ENCODE results near the gene NAV2. TPM values are rescaled to one million over a fixed set of nuclear protein-coding genes. Genes with fewer than 3 reads are reported as not detected.

Gene NAV2
- total RNA-seq, 1 experiment from 2014 or later: 63.5 TPM

DNA sequence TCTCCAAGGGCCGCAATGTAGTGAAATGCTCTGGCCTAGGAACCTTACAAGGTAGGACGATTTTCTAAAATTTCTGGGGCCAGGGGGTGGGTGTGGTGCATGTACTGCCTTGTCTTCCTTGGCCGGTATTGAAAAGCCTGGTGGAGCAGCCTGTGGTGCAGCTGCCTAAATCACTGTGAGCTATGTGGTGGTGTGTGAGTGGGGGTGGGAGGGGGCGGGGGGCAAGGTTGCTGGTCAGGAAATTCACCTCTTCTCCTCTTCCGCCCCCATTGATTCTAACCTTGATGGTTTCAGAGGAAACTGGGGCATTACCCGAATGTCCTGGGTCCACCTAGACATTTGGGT is 310.4 kb downstream of the NAV2 start:
- Histone ChIP-seq H3K4me1 (peaks cover 87% of the 10 kb centered on the region), H3K27me3 (replicated peaks; ENCODE audit: control insufficient read depth, insufficient read depth, low read length) (no peaks in the 10 kb centered on the region), H3K9me3 (no peaks in the 10 kb centered on the region), H3K4me3 (ENCODE audit: low read depth, low read length) (peak overlapping the region; percentile 41), H3K36me3 (ENCODE audit: control insufficient read depth, insufficient read depth, low read length) (no peaks in the 10 kb centered on the region)
- ChIA-PET CTCF (interaction anchor here (1.0 to 1.9 kb wide), 5 partner anchors 8 to 71 kb away, joined by 3 to 8 read pairs (median 4); no protein-coding TSS in a partner anchor), POLR2A (interaction anchor here (1.0 kb wide), 1 partner anchor 9 kb away, joined by 3 read pairs; no protein-coding TSS in a partner anchor)
- Mint-ChIP-seq H3K4me1 (ENCODE audit: low read depth, unreplicated experiment) (peaks cover 14% of the 10 kb centered on the region), H3K4me3 (ENCODE audit: unreplicated experiment) (no peak overlapping the region), H3K27me3 (ENCODE audit: insufficient read depth, unreplicated experiment) (no peaks in the 10 kb centered on the region), H3K9me3 (ENCODE audit: unreplicated experiment) (no peaks in the 10 kb centered on the region), H3K27ac (ENCODE audit: unreplicated experiment) (peak overlapping the region; percentile 74), H3K36me3 (ENCODE audit: insufficient read depth, unreplicated experiment) (peaks cover 11% of the 10 kb centered on the region)
- intact Hi-C loops (cut with micrococcal nuclease; ENCODE audit: unreplicated experiment): loop anchor here (5.0 kb wide), 1 partner anchor 89 kb away; no protein-coding TSS in a partner anchor
- TF ChIP-seq CTCF (IDR thresholded peaks at IDR 0.05; ENCODE audit: insufficient read depth in 1 of 2, low read depth in 1 of 2, low read length in 1 of 2, severe bottlenecking in 1 of 2, unreplicated experiment in 1 of 2): no peak
- DNase-seq: no peak
- no TSS peak for BruUV-seq (replicated peaks)

DNA sequence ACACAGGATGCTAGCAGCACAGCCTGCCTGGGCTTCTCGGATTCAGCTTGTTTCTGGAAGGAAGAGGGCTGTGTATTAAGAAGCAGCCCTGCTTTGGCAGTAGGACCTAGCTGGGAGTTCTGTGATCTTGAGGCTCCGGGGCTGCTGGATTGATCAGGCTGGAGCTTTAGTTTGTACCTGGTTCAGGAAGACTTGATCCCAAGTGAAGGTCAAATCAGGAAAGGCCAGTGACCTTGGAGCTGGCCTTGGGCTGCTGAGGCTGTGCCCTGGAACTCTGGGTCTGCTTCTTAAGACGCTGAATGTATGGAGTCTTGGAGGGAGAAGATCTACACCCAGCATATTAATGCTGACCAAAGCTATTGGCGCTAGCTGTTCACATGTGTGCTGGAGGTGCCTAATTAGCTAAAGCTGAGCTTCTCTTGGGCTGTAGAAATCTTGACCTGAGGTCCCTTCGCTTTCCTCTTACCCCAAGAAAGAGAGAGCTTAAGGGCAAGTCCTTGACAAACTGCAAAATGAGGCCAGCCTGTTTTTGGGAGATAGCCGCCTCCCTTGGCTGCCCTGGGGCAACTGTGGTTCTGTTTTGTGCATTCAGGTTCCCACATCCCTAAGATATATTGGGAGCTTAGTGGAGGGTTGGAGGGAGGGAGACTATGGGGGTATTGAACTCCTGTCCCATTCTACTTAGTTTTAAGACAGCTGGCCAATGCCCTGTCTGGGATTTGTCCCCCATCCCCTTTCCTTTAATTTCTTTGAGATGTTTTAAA is 311.7 kb downstream of the NAV2 start:
- intact Hi-C loops (cut with micrococcal nuclease; ENCODE audit: unreplicated experiment): loop anchor here (5.0 kb wide), 1 partner anchor 88 kb away; no protein-coding TSS in a partner anchor
- Mint-ChIP-seq H3K9me3 (ENCODE audit: unreplicated experiment) (no peaks in the 10 kb centered on the region), H3K27me3 (ENCODE audit: insufficient read depth, unreplicated experiment) (no peaks in the 10 kb centered on the region), H3K4me3 (ENCODE audit: unreplicated experiment) (no peak overlapping the region), H3K4me1 (ENCODE audit: low read depth, unreplicated experiment) (peaks cover 27% of the 10 kb centered on the region), H3K36me3 (ENCODE audit: insufficient read depth, unreplicated experiment) (peaks cover 11% of the 10 kb centered on the region), H3K27ac (ENCODE audit: unreplicated experiment) (peak overlapping the region; percentile 74)
- Histone ChIP-seq H3K4me1 (peaks cover 90% of the 10 kb centered on the region), H3K9me3 (no peaks in the 10 kb centered on the region), H3K27me3 (replicated peaks; ENCODE audit: control insufficient read depth, insufficient read depth, low read length) (no peaks in the 10 kb centered on the region), H3K36me3 (ENCODE audit: control insufficient read depth, insufficient read depth, low read length) (no peaks in the 10 kb centered on the region), H3K4me3 (ENCODE audit: low read depth, low read length) (peak overlapping the region; percentile 41)
- DNase-seq: no peak
- CTCF ChIA-PET: interaction anchor here (0.8 to 1.7 kb wide), 3 partner anchors 9 to 22 kb away, joined by 3 to 4 read pairs (median 3); no protein-coding TSS in a partner anchor
- BruUV-seq (replicated peaks): no TSS peak
- no peak for TF ChIP-seq CTCF (IDR thresholded peaks at IDR 0.05; ENCODE audit: insufficient read depth in 1 of 2, low read depth in 1 of 2, low read length in 1 of 2, severe bottlenecking in 1 of 2, unreplicated experiment in 1 of 2)
- POLR2A ChIA-PET: no interaction called here

DNA sequence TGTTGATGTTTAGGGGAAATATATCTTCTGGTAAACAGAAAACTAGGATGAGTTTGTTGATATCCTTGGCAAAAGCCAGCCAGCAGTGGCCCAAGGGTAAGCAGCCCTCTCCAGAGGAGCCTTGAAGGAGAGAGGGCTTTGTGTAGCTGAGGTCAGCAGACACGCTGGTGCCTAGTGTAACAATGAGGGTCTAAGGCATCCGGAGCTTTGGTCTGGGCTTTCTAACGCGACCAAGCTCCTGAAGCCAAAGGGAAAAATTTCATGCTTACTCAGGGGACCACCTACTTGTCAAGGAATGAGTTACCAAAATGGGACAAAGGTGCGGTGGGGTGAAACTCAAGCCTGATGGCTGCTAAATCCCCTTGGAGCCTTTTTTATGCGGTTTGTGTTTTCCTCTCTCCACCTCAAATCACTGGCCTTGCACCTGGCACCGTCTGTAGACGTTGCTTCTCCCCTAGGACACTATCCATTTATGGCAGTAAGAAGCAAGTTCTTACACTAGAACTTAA is 312.7 kb downstream of the NAV2 start:
- no peak for TF ChIP-seq CTCF (IDR thresholded peaks at IDR 0.05; ENCODE audit: insufficient read depth in 1 of 2, low read depth in 1 of 2, low read length in 1 of 2, severe bottlenecking in 1 of 2, unreplicated experiment in 1 of 2)
- no peak for DNase-seq
- no TSS peak for BruUV-seq (replicated peaks)
- H3K36me3 Mint-ChIP-seq (ENCODE audit: insufficient read depth, unreplicated experiment): peaks cover 11% of the 10 kb centered on the region
- peak overlapping the region; percentile 26 for H3K27ac Mint-ChIP-seq (ENCODE audit: unreplicated experiment)
- POLR2A ChIA-PET: no interaction called here
- Histone ChIP-seq H3K4me1 (peaks cover 90% of the 10 kb centered on the region), H3K36me3 (ENCODE audit: control insufficient read depth, insufficient read depth, low read length) (no peaks in the 10 kb centered on the region), H3K4me3 (ENCODE audit: low read depth, low read length) (no peak overlapping the region), H3K27me3 (replicated peaks; ENCODE audit: control insufficient read depth, insufficient read depth, low read length) (no peaks in the 10 kb centered on the region), H3K9me3 (no peaks in the 10 kb centered on the region)
- H3K4me3 Mint-ChIP-seq (ENCODE audit: unreplicated experiment): peak overlapping the region; percentile 35
- CTCF ChIA-PET: interaction anchor here (1.7 kb wide), 1 partner anchor 23 kb away, joined by 4 read pairs; no protein-coding TSS in a partner anchor
- intact Hi-C loops (cut with micrococcal nuclease; ENCODE audit: unreplicated experiment): no loop called here
- H3K27me3 Mint-ChIP-seq (ENCODE audit: insufficient read depth, unreplicated experiment): no peaks in the 10 kb centered on the region
- peaks cover 37% of the 10 kb centered on the region for H3K4me1 Mint-ChIP-seq (ENCODE audit: low read depth, unreplicated experiment)
- H3K9me3 Mint-ChIP-seq (ENCODE audit: unreplicated experiment): no peaks in the 10 kb centered on the region
